Chondrocyte (in vitro differentiated cells): ENCODE data around the gene PTH1R. TPM values are rescaled to one million over a fixed set of nuclear protein-coding genes. Genes with fewer than 3 reads are reported as not detected.

Experiments
- DNase-seq: peaks from one replicate; pipeline ENCODE4 v3.0.0; 2021; ENCODE audit warnings: mixed read lengths, low spot score
- H3K27ac Mint-ChIP-seq: one replicate; pipeline ENCODE4 v1.8.0; 2021; ENCODE audit warnings: mild to moderate bottlenecking, moderate library complexity, mixed read lengths; ENCODE audit not compliant: unreplicated experiment
- H3K27me3 Mint-ChIP-seq: 2 replicates; pipeline ENCODE4 v1.8.0; 2021; ENCODE audit warnings: low read depth, mixed read lengths
- H3K36me3 Mint-ChIP-seq: 2 replicates; pipeline ENCODE4 v1.8.0; 2021; ENCODE audit warnings: low read depth, mixed read lengths
- H3K4me1 Mint-ChIP-seq: 2 replicates; pipeline ENCODE4 v1.8.0; 2021; ENCODE audit warnings: low read depth, mild to moderate bottlenecking, mixed read lengths
- H3K4me3 Mint-ChIP-seq: one replicate; pipeline ENCODE4 v1.8.0; 2021; ENCODE audit warnings: mild to moderate bottlenecking, moderate library complexity, mixed read lengths; ENCODE audit not compliant: unreplicated experiment
- H3K9me3 Mint-ChIP-seq: 2 replicates; pipeline ENCODE4 v1.8.0; 2021; ENCODE audit warnings: low read depth, mixed read lengths
- total RNA-seq: library from RNA; stranded (reverse); gene quantifications from 3 replicates; pipeline ENCODE4 v1.2.1, GENCODE V29; 2021
- TF ChIP-seq, protein P1 (sequence below): fragments of 200-600 bp; sonication (generic); IDR thresholded peaks from 2 replicates; pipeline ENCODE4 v1.5.0; 2021; ENCODE audit warnings: antibody characterized with exemption, mild to moderate bottlenecking, moderate library complexity

Gene PTH1R
- total RNA-seq, 1 donor from 2014 or later = 3.1 TPM

DNA sequence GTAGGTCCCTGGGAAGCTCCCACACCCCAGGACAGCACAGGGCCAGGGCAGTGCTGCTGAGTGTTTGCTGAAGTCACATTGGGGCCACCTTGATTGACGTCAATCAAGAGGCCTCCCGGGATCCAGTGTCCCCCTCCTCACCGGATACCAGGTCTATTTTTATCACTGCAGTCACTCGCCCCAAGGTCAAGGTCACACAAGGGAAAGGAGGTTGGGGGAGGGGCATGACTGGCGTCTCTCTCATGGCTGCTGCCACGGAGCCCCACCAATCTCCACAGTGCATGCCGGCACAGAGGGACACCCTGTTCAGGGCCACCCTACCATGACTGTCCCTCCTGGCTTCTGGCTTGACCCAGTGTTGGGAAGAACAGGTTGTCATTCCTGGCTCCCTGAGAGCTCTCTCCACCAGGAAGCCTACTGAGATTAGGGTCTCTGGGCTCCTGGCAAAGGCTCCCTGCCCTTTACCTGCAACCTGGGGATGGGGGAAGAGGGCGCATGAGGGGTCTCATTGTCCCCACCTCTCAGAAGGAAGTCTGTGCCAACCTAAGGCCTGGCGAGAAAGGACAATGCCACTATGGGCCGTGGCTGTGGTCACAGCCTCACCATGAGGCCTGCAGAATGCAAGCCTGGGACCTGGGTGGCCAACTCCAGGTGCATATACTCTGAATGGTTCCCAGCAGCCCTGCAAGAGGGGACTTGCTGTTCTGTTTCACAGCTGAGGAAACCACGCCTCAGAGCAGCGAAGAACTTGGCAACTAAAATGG, 15.7 kb upstream of the PTH1R start:
- peak; percentile 62 for DNase-seq
- peaks cover 20% of the 10 kb centered on the region for H3K27me3 Mint-ChIP-seq
- TF ChIP-seq, protein P1, sequence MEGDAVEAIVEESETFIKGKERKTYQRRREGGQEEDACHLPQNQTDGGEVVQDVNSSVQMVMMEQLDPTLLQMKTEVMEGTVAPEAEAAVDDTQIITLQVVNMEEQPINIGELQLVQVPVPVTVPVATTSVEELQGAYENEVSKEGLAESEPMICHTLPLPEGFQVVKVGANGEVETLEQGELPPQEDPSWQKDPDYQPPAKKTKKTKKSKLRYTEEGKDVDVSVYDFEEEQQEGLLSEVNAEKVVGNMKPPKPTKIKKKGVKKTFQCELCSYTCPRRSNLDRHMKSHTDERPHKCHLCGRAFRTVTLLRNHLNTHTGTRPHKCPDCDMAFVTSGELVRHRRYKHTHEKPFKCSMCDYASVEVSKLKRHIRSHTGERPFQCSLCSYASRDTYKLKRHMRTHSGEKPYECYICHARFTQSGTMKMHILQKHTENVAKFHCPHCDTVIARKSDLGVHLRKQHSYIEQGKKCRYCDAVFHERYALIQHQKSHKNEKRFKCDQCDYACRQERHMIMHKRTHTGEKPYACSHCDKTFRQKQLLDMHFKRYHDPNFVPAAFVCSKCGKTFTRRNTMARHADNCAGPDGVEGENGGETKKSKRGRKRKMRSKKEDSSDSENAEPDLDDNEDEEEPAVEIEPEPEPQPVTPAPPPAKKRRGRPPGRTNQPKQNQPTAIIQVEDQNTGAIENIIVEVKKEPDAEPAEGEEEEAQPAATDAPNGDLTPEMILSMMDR = no peak
- peaks cover 2% of the 10 kb centered on the region for H3K4me1 Mint-ChIP-seq
- no peaks in the 10 kb centered on the region for H3K9me3 Mint-ChIP-seq
- H3K4me3 Mint-ChIP-seq = no peak overlapping the region
- H3K27ac Mint-ChIP-seq = no peak overlapping the region
- H3K36me3 Mint-ChIP-seq = no peaks in the 10 kb centered on the region

DNA sequence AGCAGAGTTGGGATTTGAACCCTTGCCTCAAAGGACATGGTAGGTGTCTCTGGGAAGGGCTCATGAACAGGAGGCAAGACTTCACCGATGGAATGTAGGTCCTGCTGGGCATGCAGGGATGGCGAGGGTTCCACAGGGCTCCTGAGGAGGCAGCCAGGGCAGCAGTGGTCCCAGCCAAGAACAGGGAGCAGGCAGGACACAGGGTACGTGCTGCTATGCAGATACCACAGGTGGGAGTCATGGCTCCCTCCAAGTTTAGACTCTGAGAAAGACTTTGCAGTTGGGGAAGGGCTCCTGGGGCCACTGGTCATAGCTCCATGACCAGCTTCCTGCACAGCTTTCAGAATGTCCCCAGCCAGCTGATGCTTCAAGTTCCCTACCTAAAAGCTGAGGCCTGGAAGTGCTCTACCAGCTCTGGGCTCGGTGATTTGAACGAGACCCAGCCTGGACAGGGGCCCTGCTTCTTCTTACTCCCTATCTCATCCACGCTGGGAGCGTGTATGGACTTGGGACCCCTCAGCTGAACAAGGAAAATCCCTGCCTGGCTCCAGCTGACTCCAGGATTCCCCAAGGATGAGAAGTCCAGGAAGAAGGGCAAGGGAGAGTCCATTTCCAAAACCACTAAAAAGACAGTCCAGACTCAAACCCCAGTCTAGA, 15.0 kb upstream of the PTH1R start:
- Mint-ChIP-seq H3K36me3 (no peaks in the 10 kb centered on the region), H3K4me1 (peaks cover 2% of the 10 kb centered on the region), H3K27me3 (peaks cover 20% of the 10 kb centered on the region), H3K9me3 (no peaks in the 10 kb centered on the region), H3K4me3 (no peak overlapping the region), H3K27ac (no peak overlapping the region)
- peak; percentile 58 for DNase-seq
- TF ChIP-seq, protein P1 = no peak

DNA sequence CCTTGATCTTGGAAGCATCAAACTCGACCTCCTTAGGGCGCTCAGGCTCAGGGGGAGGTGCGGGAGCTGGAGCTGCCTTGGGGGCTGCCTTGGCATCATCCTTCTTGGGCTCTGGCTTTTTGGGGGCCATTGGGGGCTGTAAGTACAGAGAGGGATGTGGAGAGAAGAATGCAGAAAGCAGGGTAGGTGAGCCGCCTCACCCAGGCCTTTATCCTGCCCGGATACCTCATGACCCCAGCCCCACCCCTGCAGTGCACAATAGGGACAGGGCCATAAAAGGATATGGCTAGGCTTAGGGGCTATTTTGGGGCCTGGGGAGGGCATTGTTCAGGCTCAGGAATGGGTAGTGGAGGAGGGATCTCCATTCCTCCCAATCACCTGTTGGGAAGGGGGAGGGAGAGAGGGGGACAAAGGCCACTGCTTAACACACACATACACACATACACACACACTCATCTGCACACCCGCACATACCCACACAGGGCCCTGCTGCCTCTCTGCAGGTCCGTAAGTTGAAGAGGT, 14.2 kb upstream of the PTH1R start, which contains the start of gene MYL3:
Gene MYL3 (minus strand): TSS at position 184 of the 522 bp plus-strand sequence. CDS start 54 bp downstream, at position 130.
- H3K4me3 Mint-ChIP-seq = no peak within 1 kb of the TSS
- H3K27me3 Mint-ChIP-seq = peaks cover 12% of the 10 kb centered on the region
- H3K9me3 Mint-ChIP-seq = no peaks in the 10 kb centered on the region
- H3K4me1 Mint-ChIP-seq = peaks cover 2% of the 10 kb centered on the region
- TF ChIP-seq, protein P1 = no peak
- no peak within 1 kb of the TSS for H3K27ac Mint-ChIP-seq
- no peaks in the 10 kb centered on the region for H3K36me3 Mint-ChIP-seq
- DNase-seq = peak; percentile 61

DNA sequence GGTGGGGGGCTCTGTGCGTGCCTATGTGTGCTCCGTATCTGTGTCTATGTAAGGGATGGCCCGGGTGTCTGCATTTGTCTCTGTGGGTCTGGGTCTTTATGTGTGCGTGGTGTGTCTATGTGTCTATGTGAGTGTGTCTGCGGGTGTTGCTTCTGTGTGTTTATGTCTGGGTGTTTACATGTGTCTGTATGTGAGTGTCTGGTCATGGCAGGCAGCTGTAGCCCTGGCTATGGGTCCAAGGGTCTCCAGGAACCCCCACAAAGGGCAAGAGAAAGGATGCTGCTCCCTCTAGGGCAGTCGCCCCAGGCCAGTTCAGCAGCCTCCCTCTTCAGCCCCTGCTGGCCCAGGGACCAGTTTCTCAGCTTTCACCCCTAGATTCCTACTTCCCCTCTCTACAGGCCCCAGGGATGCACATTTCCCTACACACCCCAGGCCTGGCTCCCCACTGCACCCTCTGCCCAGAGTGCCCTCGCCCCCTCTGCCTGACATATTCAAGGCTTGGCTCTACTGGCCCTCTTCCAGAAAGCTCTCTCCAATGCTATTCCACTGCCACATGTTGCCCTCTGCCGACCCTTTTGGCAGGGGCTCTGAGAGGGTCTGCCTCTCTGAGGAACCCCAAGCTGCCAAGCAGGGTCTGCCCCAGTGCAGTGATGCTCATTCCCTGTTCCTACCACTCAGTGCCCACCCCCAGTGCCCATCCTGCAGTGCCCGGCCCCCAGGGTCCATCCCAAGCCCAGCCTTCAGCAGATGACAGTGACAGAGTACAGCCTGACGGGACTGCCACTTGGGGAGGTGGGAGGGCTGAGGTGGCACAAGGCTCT, 13.2 kb upstream of the PTH1R start:
- TF ChIP-seq, protein P1 = no peak
- DNase-seq = peak; percentile 76
- Mint-ChIP-seq H3K9me3 (no peaks in the 10 kb centered on the region), H3K36me3 (no peaks in the 10 kb centered on the region), H3K27me3 (peaks cover 10% of the 10 kb centered on the region), H3K4me3 (no peak overlapping the region), H3K4me1 (peaks cover 3% of the 10 kb centered on the region), H3K27ac (no peak overlapping the region)
